ENCODE measurements around the gene CCNDBP1. TPM values are rescaled to one million over a fixed set of nuclear protein-coding genes. Genes with fewer than 3 reads are reported as not detected.
"Not testable (repeated sequence)": the region's sequence is repeated elsewhere in the genome, so short reads cannot be mapped to it uniquely, and the experiment has no call there.

CCNDBP1 gene
- total RNA-seq, 1 donor from 2014 or later = 26.5 TPM

DNA sequence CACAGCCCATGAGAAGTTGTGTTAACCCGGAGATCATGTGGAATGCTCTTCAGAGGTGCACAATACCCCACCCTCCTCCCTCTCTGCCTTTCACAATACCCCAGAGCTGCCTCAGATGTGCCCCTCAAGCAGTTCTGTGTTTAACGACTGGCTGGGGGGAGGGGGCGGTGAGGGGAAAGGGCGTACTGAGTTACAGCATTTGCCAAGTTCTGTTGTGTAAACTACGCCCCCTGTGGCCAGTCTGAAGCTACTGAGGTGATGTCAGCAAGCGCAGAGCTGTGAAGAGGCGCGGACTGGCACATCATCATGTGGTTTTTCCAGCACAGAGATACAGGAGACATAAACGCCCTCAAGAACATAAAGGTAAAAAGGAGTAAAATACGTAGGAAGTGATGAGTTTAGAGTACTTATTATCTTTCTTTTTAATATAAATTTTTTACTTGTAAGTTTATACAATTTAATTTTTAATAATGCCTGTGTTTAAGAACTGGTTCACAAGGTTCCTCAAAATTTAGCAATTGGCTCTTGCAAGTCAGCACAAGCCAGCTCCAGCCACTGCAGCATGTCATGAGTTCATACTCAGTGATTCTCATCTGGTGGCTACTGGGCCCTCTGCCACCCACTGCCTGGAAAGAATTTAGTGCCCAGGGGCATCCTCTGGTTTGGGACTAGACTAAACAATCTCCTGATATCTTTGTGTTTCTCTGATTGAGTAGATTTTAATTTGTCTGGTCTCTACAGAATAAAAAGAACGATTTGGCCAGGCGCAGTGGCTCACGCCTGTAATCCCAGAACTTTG, 33.9 kb downstream of the CCNDBP1 start:
- DNase-seq = no peak

DNA sequence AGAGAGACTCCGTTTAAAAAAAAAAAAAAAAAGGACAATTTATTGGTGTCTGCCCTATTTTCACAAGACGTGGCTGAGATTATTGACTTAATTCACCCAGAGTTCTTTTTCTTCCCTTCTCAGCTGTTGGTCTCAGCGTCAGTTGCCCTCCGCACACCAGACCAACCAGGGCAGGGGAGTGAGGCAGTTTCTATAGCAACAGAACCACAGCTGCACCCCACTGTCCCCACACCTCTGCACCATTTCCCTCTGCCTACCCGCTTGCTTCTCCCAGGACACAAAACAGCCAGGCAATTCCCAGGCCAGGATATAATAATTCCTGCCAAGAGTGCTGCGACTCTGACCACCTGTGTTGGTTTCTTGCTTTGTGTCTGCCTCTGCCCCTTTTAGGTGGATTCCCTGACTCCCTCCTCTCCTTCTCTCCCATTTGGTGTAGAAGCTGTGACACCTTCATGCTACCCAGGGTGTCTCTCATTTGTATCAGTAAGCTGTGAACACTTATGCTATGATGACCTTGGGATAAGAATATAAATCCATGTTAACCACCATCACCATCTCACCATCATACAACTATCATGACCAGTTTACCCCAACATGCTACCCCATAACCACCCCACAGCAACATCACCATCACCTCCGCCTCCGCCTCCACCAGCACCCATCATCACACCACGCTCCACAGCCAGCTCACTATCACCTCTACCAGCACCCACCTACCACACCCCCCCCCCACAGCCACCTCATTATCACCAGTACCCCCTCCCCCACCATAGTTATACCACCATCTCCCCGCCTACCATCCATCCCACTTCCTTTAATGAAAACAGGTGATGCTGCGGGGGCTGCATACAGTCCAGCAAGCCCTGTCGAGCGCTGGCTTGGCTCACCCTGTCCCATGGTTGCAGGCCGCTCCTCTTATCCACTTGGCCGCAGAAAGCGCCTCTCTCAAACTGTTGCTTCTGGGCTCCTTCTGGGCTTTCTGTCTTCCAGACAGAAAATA, 35.0 kb downstream of the CCNDBP1 start:
- no peak for DNase-seq

- DNase-seq = no peak
These were observed 35.8 kb downstream of the CCNDBP1 start, which contains the start of gene EPB42 for GRCh38 chr15:43220991-43221403. TSS of gene EPB42 (minus strand) at chr15:43221018. CDS start at chr15:43220825, 193 bp downstream.

DNA sequence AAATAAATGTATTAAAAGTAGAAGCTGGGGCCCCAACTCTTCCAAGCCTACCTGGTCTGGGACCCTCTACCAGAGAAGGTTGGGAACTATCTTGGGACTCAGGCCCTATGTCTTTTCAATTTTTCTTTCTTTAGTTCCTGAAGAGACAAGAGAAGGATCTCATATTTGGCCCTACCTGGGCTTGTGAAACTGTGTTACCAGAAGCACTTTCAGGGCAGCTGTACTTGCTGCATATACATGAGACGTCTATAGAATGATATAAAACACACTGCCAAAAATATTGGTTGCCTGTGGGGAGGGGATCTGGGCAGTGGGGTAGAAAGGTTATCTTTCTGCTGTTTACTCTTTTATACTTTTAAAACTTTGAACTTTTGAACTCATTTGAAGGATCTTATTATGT, 36.2 kb downstream of the CCNDBP1 start:
- no peak for DNase-seq

DNA sequence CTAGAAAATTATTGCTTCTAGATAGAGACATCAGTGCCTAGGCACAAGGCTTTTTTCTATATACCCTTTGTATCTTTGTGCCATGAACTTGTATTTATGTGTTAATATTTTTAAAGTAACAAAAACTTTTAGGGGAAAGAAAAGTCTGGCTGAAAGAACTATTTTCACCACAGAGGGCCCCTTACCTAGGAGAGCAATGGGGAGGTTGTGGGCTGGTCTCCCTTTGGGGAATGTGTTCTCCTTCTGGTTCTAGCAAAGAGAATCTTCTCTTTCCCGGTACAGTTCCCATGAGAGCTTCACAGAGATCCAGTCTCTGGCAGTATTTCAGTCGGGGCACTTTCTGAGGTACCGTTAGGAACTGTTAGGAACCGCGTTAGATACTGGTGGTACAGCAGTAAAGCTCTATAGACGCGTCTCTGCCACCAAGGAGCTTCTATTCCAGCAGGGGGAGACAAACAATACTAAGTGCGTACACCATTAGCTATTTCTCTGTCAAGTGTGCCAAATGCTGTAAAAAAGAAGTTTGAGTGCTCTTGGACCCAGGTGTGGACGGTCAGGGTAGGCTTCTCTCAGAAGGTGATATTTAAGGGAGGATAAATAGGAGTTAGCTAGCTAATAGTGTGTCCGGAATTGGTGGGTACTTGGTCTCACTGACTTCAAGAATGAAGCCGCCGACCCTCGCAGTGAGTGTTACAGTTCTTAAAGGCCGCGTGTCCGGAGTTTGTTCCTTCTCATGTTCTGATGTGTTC, 40.2 kb downstream of the CCNDBP1 start:
- no peak for DNase-seq

DNA sequence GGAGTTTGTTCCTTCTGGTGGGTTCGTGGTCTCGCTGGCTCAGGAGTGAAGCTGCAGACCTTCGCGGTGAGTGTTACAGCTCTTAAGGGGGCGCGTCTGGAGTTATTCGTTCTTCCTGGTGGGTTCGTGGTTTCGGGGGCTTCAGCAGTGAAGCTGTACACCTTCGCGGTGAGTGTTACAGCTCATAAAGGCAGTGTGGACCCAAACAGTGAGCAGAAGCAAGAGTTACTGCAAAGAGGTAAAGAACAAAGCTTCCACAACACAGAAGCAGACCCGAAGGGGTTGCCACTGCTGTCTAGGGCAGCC, 40.7 kb downstream of the CCNDBP1 start:
- DNase-seq = not testable (repeated sequence)

DNA sequence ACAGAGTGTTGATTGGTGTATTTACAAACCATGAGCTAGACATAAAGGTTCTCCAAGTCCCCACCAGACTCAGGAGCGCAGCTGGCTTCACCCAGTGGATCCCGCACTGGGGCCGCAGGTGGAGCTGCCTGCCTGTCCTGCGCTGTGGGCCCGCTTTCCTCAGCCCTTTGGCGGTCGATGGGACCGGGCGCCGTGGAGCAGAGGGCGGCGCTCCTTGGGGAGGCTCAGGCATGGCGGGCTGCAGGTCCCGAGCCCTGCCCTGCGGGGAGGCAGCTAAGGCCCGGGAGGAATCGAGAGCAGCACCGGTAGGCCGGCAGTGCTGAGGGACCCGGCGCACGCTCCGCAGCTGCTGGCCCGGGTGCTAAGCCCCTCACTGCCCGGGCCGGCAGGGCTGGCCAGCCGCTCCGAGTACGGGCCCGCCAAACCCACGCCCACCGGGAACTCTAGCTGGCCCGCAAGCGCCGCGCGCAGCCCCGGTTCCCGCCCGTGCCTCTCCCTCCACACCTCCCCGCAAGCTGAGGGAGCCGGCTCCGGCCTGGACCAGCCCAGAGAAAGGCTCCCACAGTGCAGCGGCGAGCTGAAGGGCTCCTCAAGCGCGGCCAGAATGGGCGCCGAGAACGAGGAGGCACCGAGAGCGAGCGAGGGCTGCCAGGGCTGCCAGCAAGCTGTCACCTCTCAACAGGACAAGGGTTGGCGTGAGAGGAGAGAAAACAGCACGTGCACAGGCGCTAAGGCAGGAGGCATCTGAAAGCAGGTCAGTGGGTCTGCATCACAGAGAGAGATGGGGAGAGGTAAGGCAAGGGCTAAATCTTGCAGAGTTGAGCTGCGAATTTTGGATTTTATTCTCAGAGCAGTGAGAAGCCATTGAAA, 41.5 kb downstream of the CCNDBP1 start:
- no peak for DNase-seq

- DNase-seq = no peak
These were observed 44.8 kb downstream of the CCNDBP1 start for GRCh38 chr15:43229977-43230376.

DNA sequence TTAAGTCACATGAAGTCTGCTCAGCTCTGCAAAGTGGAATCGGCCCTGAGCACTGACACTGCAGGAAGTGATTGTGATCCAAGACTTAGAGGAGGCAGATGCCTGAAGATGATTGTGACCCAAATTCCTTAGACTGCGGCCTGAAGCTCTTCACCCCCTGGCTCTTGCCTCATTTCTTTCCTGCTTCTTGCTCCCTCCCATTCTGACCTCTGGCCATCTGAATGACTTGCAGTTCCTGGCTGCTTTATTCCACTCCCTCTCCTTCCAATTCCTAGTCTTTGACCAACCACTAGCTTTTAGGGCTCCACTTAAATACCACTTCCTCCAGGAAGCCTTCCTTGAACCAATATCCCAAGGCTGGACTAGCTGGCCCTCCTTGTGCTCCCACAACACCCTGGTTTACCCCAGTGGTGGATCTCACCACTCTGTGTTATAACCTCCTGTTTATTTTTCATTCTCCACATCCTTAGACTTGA, 45.5 kb downstream of the CCNDBP1 start:
- DNase-seq = no peak

- no peak for DNase-seq
These were observed 47.2 kb downstream of the CCNDBP1 start for GRCh38 chr15:43232289-43232874.

- no peak for DNase-seq
These were observed 50.3 kb downstream of the CCNDBP1 start for GRCh38 chr15:43235536-43235935.

GRCh38 chr15:43237842-43238470, 52.8 kb downstream of the CCNDBP1 start:
- no peak for DNase-seq

- no peak for DNase-seq
These were observed 53.5 kb downstream of the CCNDBP1 start for GRCh38 chr15:43238671-43239131.

GRCh38 chr15:43239732-43240491, 54.7 kb downstream of the CCNDBP1 start:
- DNase-seq = no peak

GRCh38 chr15:43241100-43241499, 55.9 kb downstream of the CCNDBP1 start:
- DNase-seq = no peak

GRCh38 chr15:43242616-43243015, 57.4 kb downstream of the CCNDBP1 start:
- DNase-seq = no peak

GRCh38 chr15:43243020-43243645, 57.9 kb downstream of the CCNDBP1 start:
- no peak for DNase-seq

- no peak for DNase-seq
These were observed 58.9 kb downstream of the CCNDBP1 start for GRCh38 chr15:43244092-43244491.

DNA sequence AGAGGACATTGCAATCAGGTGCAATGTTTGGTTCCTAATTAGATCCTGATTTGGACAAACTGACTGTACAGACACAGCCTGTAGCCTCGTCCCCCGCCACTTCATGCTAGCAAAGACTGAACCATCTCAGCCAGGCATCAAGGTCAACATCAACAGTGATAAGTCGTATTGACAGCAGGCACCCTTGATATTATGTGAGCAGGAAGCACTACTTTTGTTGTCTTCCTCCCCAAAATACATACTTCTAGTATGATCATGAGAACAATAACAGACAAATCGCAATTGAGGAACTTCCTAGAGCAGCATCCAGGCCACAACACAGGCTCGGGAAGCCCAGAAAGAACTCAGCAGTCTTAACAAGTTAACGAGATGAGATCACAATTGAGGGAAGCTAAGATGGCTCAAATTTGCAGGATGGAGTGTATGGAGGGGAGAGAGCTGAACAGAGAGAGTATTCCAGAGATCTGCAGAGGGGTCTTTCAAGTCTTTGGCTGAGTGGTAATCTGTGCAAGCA, 61.1 kb downstream of the CCNDBP1 start:
- no peak for DNase-seq
